ENCODE results near the gene NUDT1.
A peak's percentile ranks its signal among the peaks of the same experiment; 100 is the strongest.

Gene NUDT1

GRCh38 chr7:2230882-2231281 is 11.1 kb upstream of the NUDT1 start:
- Histone ChIP-seq H3K27ac (ENCODE audit: low read depth, low read length) (no peak overlapping the region), H3K4me1 (ENCODE audit: control insufficient read depth in 5 of 5, insufficient read depth in 5 of 5, low read length in 5 of 5) (peaks cover 0 to 33% (median 28%) of the 10 kb centered on the region in 5 donors), H3K9me3 (ENCODE audit: control insufficient read depth in 5 of 5, low read length in 5 of 5) (no peaks in the 10 kb centered on the region), H3K36me3 (ENCODE audit: control insufficient read depth in 5 of 5, insufficient read depth in 5 of 5, low read length in 5 of 5) (peaks cover 3 to 55% (median 39%) of the 10 kb centered on the region in 5 donors), H3K27me3 (ENCODE audit: control insufficient read depth in 5 of 5, insufficient read depth in 4 of 5, low read length in 5 of 5) (no peaks in the 10 kb centered on the region), H3K4me3 (ENCODE audit: low read depth in 1 of 5, low read length in 5 of 5) (no peak overlapping the region), H3K9ac (ENCODE audit: low read length in 5 of 5) (peak overlapping the region in 3 of 5 donors; percentile 11 to 37 (median 32))

GRCh38 chr7:2231992-2232765 is 9.8 kb upstream of the NUDT1 start:
- peak overlapping the region; percentile 65 to 97 (median 80) for H3K4me3 ChIP-seq (ENCODE audit: low read depth in 1 of 5, low read length in 5 of 5)
- no peaks in the 10 kb centered on the region for H3K9me3 ChIP-seq (ENCODE audit: control insufficient read depth in 5 of 5, low read length in 5 of 5)
- H3K36me3 ChIP-seq (ENCODE audit: control insufficient read depth in 5 of 5, insufficient read depth in 5 of 5, low read length in 5 of 5): peaks cover 3 to 51% (median 39%) of the 10 kb centered on the region in 5 donors
- peak overlapping the region; percentile 46 for H3K27ac ChIP-seq (ENCODE audit: low read depth, low read length)
- H3K4me1 ChIP-seq (ENCODE audit: control insufficient read depth in 5 of 5, insufficient read depth in 5 of 5, low read length in 5 of 5): peaks cover 0 to 37% (median 31%) of the 10 kb centered on the region in 5 donors
- no peaks in the 10 kb centered on the region for H3K27me3 ChIP-seq (ENCODE audit: control insufficient read depth in 5 of 5, insufficient read depth in 4 of 5, low read length in 5 of 5)
- peak overlapping the region; percentile 84 to 95 (median 91) for H3K9ac ChIP-seq (ENCODE audit: low read length in 5 of 5)

GRCh38 chr7:2232766-2233520 is 9.1 kb upstream of the NUDT1 start, which contains the start of gene MAD1L1:
TSS of gene MAD1L1 (minus strand) at chr7:2232945. CDS start at chr7:2230133, 2,812 bp downstream.
- H3K27ac ChIP-seq (ENCODE audit: low read depth, low read length): peak within 1 kb of the TSS; percentile 46
- H3K27me3 ChIP-seq (ENCODE audit: control insufficient read depth in 5 of 5, insufficient read depth in 4 of 5, low read length in 5 of 5): no peaks in the 10 kb centered on the region
- H3K4me1 ChIP-seq (ENCODE audit: control insufficient read depth in 5 of 5, insufficient read depth in 5 of 5, low read length in 5 of 5): peaks cover 0 to 38% (median 34%) of the 10 kb centered on the region in 5 donors
- peak within 1 kb of the TSS; percentile 84 to 95 (median 91) for H3K9ac ChIP-seq (ENCODE audit: low read length in 5 of 5)
- H3K4me3 ChIP-seq (ENCODE audit: low read depth in 1 of 5, low read length in 5 of 5): peak within 1 kb of the TSS; percentile 79 to 97 (median 83)
- H3K9me3 ChIP-seq (ENCODE audit: control insufficient read depth in 5 of 5, low read length in 5 of 5): no peaks in the 10 kb centered on the region
- peaks cover 3 to 49% (median 40%) of the 10 kb centered on the region in 5 donors for H3K36me3 ChIP-seq (ENCODE audit: control insufficient read depth in 5 of 5, insufficient read depth in 5 of 5, low read length in 5 of 5)

- peaks cover 0 to 43% (median 36%) of the 10 kb centered on the region in 5 donors for H3K4me1 ChIP-seq (ENCODE audit: control insufficient read depth in 5 of 5, insufficient read depth in 5 of 5, low read length in 5 of 5)
- peaks cover 7 to 48% (median 45%) of the 10 kb centered on the region in 5 donors for H3K36me3 ChIP-seq (ENCODE audit: control insufficient read depth in 5 of 5, insufficient read depth in 5 of 5, low read length in 5 of 5)
- no peaks in the 10 kb centered on the region for H3K27me3 ChIP-seq (ENCODE audit: control insufficient read depth in 5 of 5, insufficient read depth in 4 of 5, low read length in 5 of 5)
- H3K9me3 ChIP-seq (ENCODE audit: control insufficient read depth in 5 of 5, low read length in 5 of 5): no peaks in the 10 kb centered on the region
- no peak overlapping the region for H3K4me3 ChIP-seq (ENCODE audit: low read depth in 1 of 5, low read length in 5 of 5)
- no peak overlapping the region for H3K9ac ChIP-seq (ENCODE audit: low read length in 5 of 5)
- no peak overlapping the region for H3K27ac ChIP-seq (ENCODE audit: low read depth, low read length)
Measured at GRCh38 chr7:2233926-2234325, 8.1 kb upstream of the NUDT1 start.

- no peaks in the 10 kb centered on the region for H3K27me3 ChIP-seq (ENCODE audit: control insufficient read depth in 5 of 5, insufficient read depth in 4 of 5, low read length in 5 of 5)
- no peak overlapping the region for H3K4me3 ChIP-seq (ENCODE audit: low read depth in 1 of 5, low read length in 5 of 5)
- peaks cover 0 to 35% (median 27%) of the 10 kb centered on the region in 5 donors for H3K4me1 ChIP-seq (ENCODE audit: control insufficient read depth in 5 of 5, insufficient read depth in 5 of 5, low read length in 5 of 5)
- no peak overlapping the region for H3K27ac ChIP-seq (ENCODE audit: low read depth, low read length)
- H3K9me3 ChIP-seq (ENCODE audit: control insufficient read depth in 5 of 5, low read length in 5 of 5): no peaks in the 10 kb centered on the region
- H3K9ac ChIP-seq (ENCODE audit: low read length in 5 of 5): no peak overlapping the region
- peaks cover 7 to 41% (median 39%) of the 10 kb centered on the region in 5 donors for H3K36me3 ChIP-seq (ENCODE audit: control insufficient read depth in 5 of 5, insufficient read depth in 5 of 5, low read length in 5 of 5)
Measured at GRCh38 chr7:2237109-2237602, 4.9 kb upstream of the NUDT1 start.

- peaks cover 7 to 41% (median 37%) of the 10 kb centered on the region in 5 donors for H3K36me3 ChIP-seq (ENCODE audit: control insufficient read depth in 5 of 5, insufficient read depth in 5 of 5, low read length in 5 of 5)
- H3K4me3 ChIP-seq (ENCODE audit: low read depth in 1 of 5, low read length in 5 of 5): no peak overlapping the region
- no peak overlapping the region for H3K9ac ChIP-seq (ENCODE audit: low read length in 5 of 5)
- H3K27ac ChIP-seq (ENCODE audit: low read depth, low read length): no peak overlapping the region
- H3K9me3 ChIP-seq (ENCODE audit: control insufficient read depth in 5 of 5, low read length in 5 of 5): no peaks in the 10 kb centered on the region
- H3K27me3 ChIP-seq (ENCODE audit: control insufficient read depth in 5 of 5, insufficient read depth in 4 of 5, low read length in 5 of 5): no peaks in the 10 kb centered on the region
- peaks cover 1 to 30% (median 27%) of the 10 kb centered on the region in 5 donors for H3K4me1 ChIP-seq (ENCODE audit: control insufficient read depth in 5 of 5, insufficient read depth in 5 of 5, low read length in 5 of 5)
Measured at GRCh38 chr7:2239242-2239641, 2.8 kb upstream of the NUDT1 start.

- peak overlapping the region; percentile 69 to 89 (median 81) for H3K4me3 ChIP-seq (ENCODE audit: low read depth in 1 of 5, low read length in 5 of 5)
- H3K9ac ChIP-seq (ENCODE audit: low read length in 5 of 5): peak overlapping the region; percentile 48 to 90 (median 86)
- no peak overlapping the region for H3K27ac ChIP-seq (ENCODE audit: low read depth, low read length)
- H3K4me1 ChIP-seq (ENCODE audit: control insufficient read depth in 5 of 5, insufficient read depth in 5 of 5, low read length in 5 of 5): peaks cover 1 to 36% (median 27%) of the 10 kb centered on the region in 5 donors
- no peaks in the 10 kb centered on the region for H3K27me3 ChIP-seq (ENCODE audit: control insufficient read depth in 5 of 5, insufficient read depth in 4 of 5, low read length in 5 of 5)
- no peaks in the 10 kb centered on the region for H3K9me3 ChIP-seq (ENCODE audit: control insufficient read depth in 5 of 5, low read length in 5 of 5)
- H3K36me3 ChIP-seq (ENCODE audit: control insufficient read depth in 5 of 5, insufficient read depth in 5 of 5, low read length in 5 of 5): peaks cover 4 to 23% (median 14%) of the 10 kb centered on the region in 5 donors
Measured at GRCh38 chr7:2242541-2243429, 759 bp downstream of the NUDT1 start.

- no peaks in the 10 kb centered on the region for H3K9me3 ChIP-seq (ENCODE audit: control insufficient read depth in 5 of 5, low read length in 5 of 5)
- H3K4me1 ChIP-seq (ENCODE audit: control insufficient read depth in 5 of 5, insufficient read depth in 5 of 5, low read length in 5 of 5): peaks cover 1 to 36% (median 23%) of the 10 kb centered on the region in 5 donors
- peaks cover 0 to 16% (median 8%) of the 10 kb centered on the region in 5 donors for H3K36me3 ChIP-seq (ENCODE audit: control insufficient read depth in 5 of 5, insufficient read depth in 5 of 5, low read length in 5 of 5)
- H3K27ac ChIP-seq (ENCODE audit: low read depth, low read length): no peak overlapping the region
- no peak overlapping the region for H3K9ac ChIP-seq (ENCODE audit: low read length in 5 of 5)
- H3K27me3 ChIP-seq (ENCODE audit: control insufficient read depth in 5 of 5, insufficient read depth in 4 of 5, low read length in 5 of 5): no peaks in the 10 kb centered on the region
- H3K4me3 ChIP-seq (ENCODE audit: low read depth in 1 of 5, low read length in 5 of 5): no peak overlapping the region
Measured at GRCh38 chr7:2243458-2243857, 1.4 kb downstream of the NUDT1 start.

- no peak overlapping the region for H3K4me3 ChIP-seq (ENCODE audit: low read depth in 1 of 5, low read length in 5 of 5)
- no peak overlapping the region for H3K27ac ChIP-seq (ENCODE audit: low read depth, low read length)
- H3K9ac ChIP-seq (ENCODE audit: low read length in 5 of 5): no peak overlapping the region
- H3K36me3 ChIP-seq (ENCODE audit: control insufficient read depth in 5 of 5, insufficient read depth in 5 of 5, low read length in 5 of 5): peaks cover 0 to 9% (median 0%) of the 10 kb centered on the region in 5 donors
- H3K9me3 ChIP-seq (ENCODE audit: control insufficient read depth in 5 of 5, low read length in 5 of 5): no peaks in the 10 kb centered on the region
- H3K4me1 ChIP-seq (ENCODE audit: control insufficient read depth in 5 of 5, insufficient read depth in 5 of 5, low read length in 5 of 5): peaks cover 2 to 46% (median 33%) of the 10 kb centered on the region in 5 donors
- H3K27me3 ChIP-seq (ENCODE audit: control insufficient read depth in 5 of 5, insufficient read depth in 4 of 5, low read length in 5 of 5): no peaks in the 10 kb centered on the region
Measured at GRCh38 chr7:2244404-2244995, 2.5 kb downstream of the NUDT1 start.
